Sciatic nerve (tissue), 2 donors: ENCODE data around the gene CRNN. TPM values are rescaled to one million over a fixed set of nuclear protein-coding genes. Genes with fewer than 3 reads are reported as not detected.

Source experiments
- ATAC-seq: fragments of 200-7000 bp; cut with Tn5 transposase; one replicate; pipeline ENCODE4 v1.9.1; 2020; ENCODE audit warnings: mild to moderate bottlenecking, moderate library complexity
- DNase-seq: peaks from one replicate; pipeline ENCODE4 v3.0.0-alpha.2; 2020; ENCODE audit warnings: low spot score
- intact Hi-C: fragments of 100-400 bp; cut with DNase I; formaldehyde crosslinking; loops from one replicate; pipeline ENCODE4 v1.14.2; 2022
- total RNA-seq: library from RNA; stranded (reverse); fragmentation: NEBNext Ultra II Directional; extraction: Animal tissue kit (Norgen Biotek cat#: 25700); gene quantifications from one replicate; pipeline ENCODE4 v1.2.1, GENCODE V29; 2021
- donor health status: DM: no; HTN: no; CAD: no.
- donor health status: DM: no; HTN: no; CAD: no.

CRNN gene
- total RNA-seq, result not detected

GRCh38 chr1:152413909-152414308 is at the start of gene CRNN:
TSS of gene CRNN (minus strand) at chr1:152414263. CDS start at chr1:152412233, 2,030 bp downstream.
- intact Hi-C loops, result no loop called here
- DNase-seq (no peak), ATAC-seq (no peak)

- DNase-seq (no peak), ATAC-seq (no peak)
- intact Hi-C loops, result no loop called here
These were observed 48.6 kb upstream of the CRNN start for GRCh38 chr1:152462636-152463035.

GRCh38 chr1:152461544-152461943 is 47.5 kb upstream of the CRNN start:
- DNase-seq (no peak), ATAC-seq (peak; percentile 72)
- intact Hi-C loops, result no loop called here

- no peak for DNase-seq
- ATAC-seq, result no peak
- intact Hi-C loops, result no loop called here
These were observed 46.5 kb upstream of the CRNN start for GRCh38 chr1:152460529-152460899.

GRCh38 chr1:152459596-152460528 is 45.8 kb upstream of the CRNN start:
- intact Hi-C loops, result loop anchor here (10.0 kb wide), 1 partner anchor 405 kb away; no protein-coding TSS in a partner anchor
- DNase-seq, result peak; percentile 80
- peak; percentile 79 for ATAC-seq

GRCh38 chr1:152458384-152459185 is 44.5 kb upstream of the CRNN start:
- peak; percentile 86 for ATAC-seq
- peak; percentile 89 for DNase-seq
- intact Hi-C loops, result loop anchor here (10.0 kb wide), 1 partner anchor 404 kb away; no protein-coding TSS in a partner anchor

- ATAC-seq (no peak), DNase-seq (no peak)
- intact Hi-C loops, result loop anchor here (10.0 kb wide), 1 partner anchor 403 kb away; no protein-coding TSS in a partner anchor
These were observed 43.5 kb upstream of the CRNN start for GRCh38 chr1:152457561-152457960.

- ATAC-seq (no peak), DNase-seq (no peak)
- intact Hi-C loops, result loop anchor here (10.0 kb wide), 1 partner anchor 402 kb away; no protein-coding TSS in a partner anchor
These were observed 43.0 kb upstream of the CRNN start for GRCh38 chr1:152457071-152457470.

- no peak for ATAC-seq
- no peak for DNase-seq
- intact Hi-C loops, result loop anchor here (10.0 kb wide), 1 partner anchor 396 kb away; no protein-coding TSS in a partner anchor
These were observed 37.2 kb upstream of the CRNN start for GRCh38 chr1:152451254-152451653.

- no peak for ATAC-seq
- no peak for DNase-seq
- intact Hi-C loops, result loop anchor here (10.0 kb wide), 2 partner anchors 265 to 395 kb away; no protein-coding TSS in a partner anchor
These were observed 35.6 kb upstream of the CRNN start for GRCh38 chr1:152449661-152450060.

GRCh38 chr1:152448496-152448895 is 34.4 kb upstream of the CRNN start:
- no peak for ATAC-seq
- DNase-seq, result no peak
- intact Hi-C loops, result loop anchor here (10.0 kb wide), 1 partner anchor 264 kb away; no protein-coding TSS in a partner anchor

GRCh38 chr1:152448095-152448494 is 34.0 kb upstream of the CRNN start:
- ATAC-seq (no peak), DNase-seq (no peak)
- intact Hi-C loops, result loop anchor here (10.0 kb wide), 1 partner anchor 263 kb away; no protein-coding TSS in a partner anchor

- intact Hi-C loops, result loop anchor here (10.0 kb wide), 1 partner anchor 263 kb away; no protein-coding TSS in a partner anchor
- ATAC-seq (no peak), DNase-seq (no peak)
These were observed 33.4 kb upstream of the CRNN start for GRCh38 chr1:152447484-152447883.

GRCh38 chr1:152444045-152444444 is 30.0 kb upstream of the CRNN start:
- intact Hi-C loops, result loop anchor here (10.0 kb wide), 1 partner anchor 259 kb away; no protein-coding TSS in a partner anchor
- ATAC-seq, result peak; percentile 41
- DNase-seq, result no peak

- intact Hi-C loops, result loop anchor here (10.0 kb wide), 1 partner anchor 258 kb away; no protein-coding TSS in a partner anchor
- peak; percentile 20 for ATAC-seq
- no peak for DNase-seq
These were observed 28.7 kb upstream of the CRNN start for GRCh38 chr1:152442765-152443164.

- ATAC-seq, result peak; percentile 87
- DNase-seq, result no peak
- intact Hi-C loops, result loop anchor here (10.0 kb wide), 1 partner anchor 258 kb away; no protein-coding TSS in a partner anchor
These were observed 28.2 kb upstream of the CRNN start for GRCh38 chr1:152442301-152442700.

GRCh38 chr1:152441756-152442155 is 27.7 kb upstream of the CRNN start:
- intact Hi-C loops, result loop anchor here (10.0 kb wide), 1 partner anchor 257 kb away; no protein-coding TSS in a partner anchor
- no peak for ATAC-seq
- no peak for DNase-seq

GRCh38 chr1:152440635-152441471 is 26.8 kb upstream of the CRNN start:
- ATAC-seq (peak; percentile 88), DNase-seq (peak; percentile 76)
- intact Hi-C loops, result loop anchor here (10.0 kb wide), 1 partner anchor 256 kb away; no protein-coding TSS in a partner anchor
